Measurements from ENCODE around the gene PPP2R5C.

PPP2R5C gene

GRCh38 chr14:101950100-101950499 lies 188.6 kb downstream of the PPP2R5C start:
- no peak for DNase-seq (ENCODE audit: low read depth)

GRCh38 chr14:101950516-101951215 lies 189.2 kb downstream of the PPP2R5C start:
- no peak for DNase-seq (ENCODE audit: low read depth)

- no peak for DNase-seq (ENCODE audit: low read depth)
Observed at GRCh38 chr14:101953151-101953550, 191.6 kb downstream of the PPP2R5C start.

GRCh38 chr14:101954501-101954900 lies 193.0 kb downstream of the PPP2R5C start:
- DNase-seq (ENCODE audit: low read depth): no peak

- no peak for DNase-seq (ENCODE audit: low read depth)
Observed at GRCh38 chr14:101955695-101956161, 194.2 kb downstream of the PPP2R5C start.

- DNase-seq (ENCODE audit: low read depth): no peak
Observed at GRCh38 chr14:101956179-101956885, 194.8 kb downstream of the PPP2R5C start.

- DNase-seq (ENCODE audit: low read depth): no peak
Observed at GRCh38 chr14:101957406-101958234, 196.1 kb downstream of the PPP2R5C start.

GRCh38 chr14:101958418-101959180 lies 197.1 kb downstream of the PPP2R5C start:
- no peak for DNase-seq (ENCODE audit: low read depth)

- DNase-seq (ENCODE audit: low read depth): no peak
Observed at GRCh38 chr14:101959277-101959676, 197.8 kb downstream of the PPP2R5C start.

- DNase-seq (ENCODE audit: low read depth): no peak
Observed at GRCh38 chr14:101960225-101960624, 198.7 kb downstream of the PPP2R5C start.

GRCh38 chr14:101961011-101961721 lies 199.7 kb downstream of the PPP2R5C start:
- DNase-seq (ENCODE audit: low read depth): peak; percentile 61

GRCh38 chr14:101961746-101962502 lies 200.4 kb downstream of the PPP2R5C start:
- DNase-seq (ENCODE audit: low read depth): no peak

- DNase-seq (ENCODE audit: low read depth): no peak
Observed at GRCh38 chr14:101962503-101962874, 201.0 kb downstream of the PPP2R5C start.

GRCh38 chr14:101963052-101963451 lies 201.5 kb downstream of the PPP2R5C start:
- DNase-seq (ENCODE audit: low read depth): no peak

- no peak for DNase-seq (ENCODE audit: low read depth)
Observed at GRCh38 chr14:101963656-101964296, 202.3 kb downstream of the PPP2R5C start.

GRCh38 chr14:101964297-101965180 lies 203.0 kb downstream of the PPP2R5C start, which contains the start of gene DYNC1H1:
Gene DYNC1H1, plus strand, starts transcription at chr14:101964573. Its CDS starts 119 bp downstream, at chr14:101964692.
- peak; percentile 84 for DNase-seq (ENCODE audit: low read depth)

GRCh38 chr14:101965181-101965544 lies 203.7 kb downstream of the PPP2R5C start:
- DNase-seq (ENCODE audit: low read depth): no peak

GRCh38 chr14:101965770-101966722 lies 204.5 kb downstream of the PPP2R5C start:
- no peak for DNase-seq (ENCODE audit: low read depth)

Measured in stimulated activated CD4-positive, alpha-beta T cell treated with anti-CD3 and anti-CD28 coated beads, Interleukin-2, amount 100 ng/mL, for 4 hours (primary cell).